GM12891 (cell line): ENCODE data around the gene BRF1.
A peak's percentile ranks its signal among the peaks of the same experiment; 100 is the strongest.
"Not testable (repeated sequence)": the region's sequence is repeated elsewhere in the genome, so short reads cannot be mapped to it uniquely, and the experiment has no call there.

Experiments used
- DNase-seq: peaks from one replicate; pipeline ENCODE4 v3.0.0; 2011; ENCODE audit warnings: low spot score; ENCODE audit not compliant: insufficient read length
- FAIRE-seq: peaks from 2 replicates; lab custom pipeline; 2011; peaks lifted over from hg19 to GRCh38; lab: Jason Lieb, UNC
- PAX5 ChIP-seq: IDR thresholded peaks from 2 replicates; pipeline ENCODE4 v1.6.1; 2011; ENCODE audit warnings: low read length, moderate library complexity, mild to moderate bottlenecking; ENCODE audit not compliant: insufficient read depth, severe bottlenecking
- POLR2A ChIP-seq: IDR thresholded peaks from 2 replicates; pipeline ENCODE4 v1.6.1; 2011; ENCODE audit warnings: low read depth, low read length, control low read depth
- POLR2AphosphoS5 ChIP-seq: IDR thresholded peaks from 2 replicates; pipeline ENCODE4 v1.6.1; 2011; ENCODE audit warnings: low read depth, low read length, control low read depth
- POU2F2 ChIP-seq: IDR thresholded peaks from 2 replicates; pipeline ENCODE4 v1.6.1; 2011; ENCODE audit warnings: low read depth, mild to moderate bottlenecking, control low read depth, low read length, moderate library complexity
- SPI1 ChIP-seq: IDR thresholded peaks from 2 replicates; pipeline ENCODE4 v1.6.1; 2011; ENCODE audit warnings: low read depth, low read length, control low read depth
- TAF1 ChIP-seq: IDR thresholded peaks from 2 replicates; pipeline ENCODE4 v1.6.1; 2011; ENCODE audit warnings: low read depth, low read length, control low read depth

The BRF1 gene

DNA sequence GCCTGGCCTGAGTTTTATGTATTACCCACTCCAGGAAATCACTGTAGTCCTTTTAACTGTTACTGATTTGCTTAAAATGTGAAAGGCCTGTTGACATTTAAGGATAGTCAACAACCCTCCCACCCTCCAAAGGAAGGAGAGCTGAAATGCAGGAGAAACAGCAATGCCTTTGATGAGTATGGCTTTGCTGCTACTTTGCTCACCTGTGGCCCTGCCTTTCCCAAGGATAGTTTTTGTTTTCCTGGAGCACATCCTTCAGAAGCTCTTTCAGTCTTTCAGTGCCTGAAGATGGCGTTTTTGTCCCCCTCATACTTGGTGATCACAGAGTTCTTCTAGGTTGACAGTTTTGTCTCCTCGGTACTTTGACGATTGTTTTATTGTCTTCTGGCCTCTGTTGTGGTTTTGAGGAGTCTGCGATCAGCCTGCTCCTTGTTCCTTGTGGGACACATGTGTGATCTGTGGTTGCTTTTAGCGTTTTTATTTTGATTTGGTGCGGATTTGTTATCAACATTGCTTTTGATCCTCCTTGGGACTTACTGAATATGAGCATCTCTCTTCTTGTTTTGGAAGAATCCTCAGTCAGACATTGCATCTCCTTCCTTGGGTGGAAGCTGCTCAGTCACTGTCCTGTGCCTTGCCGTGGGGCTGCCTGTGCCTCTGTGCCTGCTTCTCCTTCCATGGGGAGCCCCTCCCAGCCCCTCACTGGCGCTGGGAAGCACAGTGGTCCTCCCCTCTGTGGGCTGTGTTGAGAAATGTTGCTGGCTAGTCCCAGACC lies 31.0 kb upstream of the BRF1 start:
- FAIRE-seq (no peak), DNase-seq (no peak)
- TF ChIP-seq SPI1 = no peak
- TF ChIP-seq POLR2AphosphoS5 = no peak
- no peak for TF ChIP-seq TAF1
- TF ChIP-seq POLR2A = no peak
- TF ChIP-seq POU2F2 = no peak
- TF ChIP-seq PAX5 = no peak

DNA sequence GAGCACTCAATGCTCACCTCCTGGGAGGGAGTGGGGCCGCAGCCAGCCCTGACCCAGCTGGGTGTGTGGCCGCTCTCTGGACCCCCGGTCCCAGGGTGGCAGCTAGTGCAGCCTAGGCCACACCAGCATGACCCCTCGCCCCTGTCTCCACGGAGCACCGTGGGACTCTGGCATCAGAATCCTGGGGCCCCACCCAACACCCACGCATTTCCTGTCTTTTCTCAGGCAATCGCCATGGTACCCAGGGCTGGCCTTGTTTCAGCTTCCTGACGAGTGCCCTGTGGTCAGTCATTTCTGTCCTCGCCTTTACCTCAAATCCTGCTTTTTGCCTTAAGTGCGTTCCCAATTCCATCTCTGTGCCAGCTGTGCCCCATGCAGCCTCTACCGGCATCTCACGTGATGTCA lies 29.7 kb upstream of the BRF1 start:
- no peak for TF ChIP-seq TAF1
- no peak for TF ChIP-seq POU2F2
- TF ChIP-seq PAX5 = no peak
- TF ChIP-seq SPI1 = no peak
- TF ChIP-seq POLR2AphosphoS5 = no peak
- TF ChIP-seq POLR2A = no peak
- peak; percentile 16 for FAIRE-seq
- no peak for DNase-seq

DNA sequence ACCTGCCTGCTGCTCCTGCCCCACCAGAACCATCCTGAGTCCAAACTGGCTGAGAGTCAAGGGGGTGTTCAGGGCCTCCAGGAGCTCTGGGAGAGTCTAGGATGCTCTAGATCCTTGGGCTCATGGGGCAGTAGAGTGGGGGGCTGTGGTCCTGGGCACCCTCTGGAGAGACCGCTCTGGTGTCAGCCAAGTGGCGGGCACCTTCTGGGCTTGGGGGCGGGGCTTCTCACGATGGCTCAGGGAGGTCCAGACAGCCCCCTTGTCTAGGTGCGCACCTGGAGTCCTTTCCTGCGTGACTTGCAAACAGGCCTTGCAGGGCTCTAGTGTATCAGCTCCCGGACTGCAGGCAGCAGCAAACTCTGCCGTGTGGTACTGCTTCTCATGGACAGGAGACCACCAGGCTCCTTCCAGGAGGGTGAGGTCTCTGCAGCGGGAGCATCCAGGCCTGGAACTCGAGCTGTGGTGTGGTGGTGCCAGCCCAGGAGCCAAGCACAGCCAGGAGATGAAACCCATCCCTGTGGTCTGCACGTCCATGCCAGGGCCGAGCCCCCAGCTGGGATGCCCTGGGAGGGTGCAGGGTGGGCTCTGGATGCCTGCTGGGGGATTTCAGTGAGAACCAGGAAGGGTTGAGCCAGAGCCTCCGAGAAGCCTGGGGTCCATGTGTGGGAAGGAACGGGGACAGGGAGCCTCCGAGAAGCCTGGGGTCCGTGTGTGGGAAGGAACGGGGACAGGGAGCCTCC lies 28.8 kb upstream of the BRF1 start:
- FAIRE-seq (no peak), DNase-seq (no peak)

DNA sequence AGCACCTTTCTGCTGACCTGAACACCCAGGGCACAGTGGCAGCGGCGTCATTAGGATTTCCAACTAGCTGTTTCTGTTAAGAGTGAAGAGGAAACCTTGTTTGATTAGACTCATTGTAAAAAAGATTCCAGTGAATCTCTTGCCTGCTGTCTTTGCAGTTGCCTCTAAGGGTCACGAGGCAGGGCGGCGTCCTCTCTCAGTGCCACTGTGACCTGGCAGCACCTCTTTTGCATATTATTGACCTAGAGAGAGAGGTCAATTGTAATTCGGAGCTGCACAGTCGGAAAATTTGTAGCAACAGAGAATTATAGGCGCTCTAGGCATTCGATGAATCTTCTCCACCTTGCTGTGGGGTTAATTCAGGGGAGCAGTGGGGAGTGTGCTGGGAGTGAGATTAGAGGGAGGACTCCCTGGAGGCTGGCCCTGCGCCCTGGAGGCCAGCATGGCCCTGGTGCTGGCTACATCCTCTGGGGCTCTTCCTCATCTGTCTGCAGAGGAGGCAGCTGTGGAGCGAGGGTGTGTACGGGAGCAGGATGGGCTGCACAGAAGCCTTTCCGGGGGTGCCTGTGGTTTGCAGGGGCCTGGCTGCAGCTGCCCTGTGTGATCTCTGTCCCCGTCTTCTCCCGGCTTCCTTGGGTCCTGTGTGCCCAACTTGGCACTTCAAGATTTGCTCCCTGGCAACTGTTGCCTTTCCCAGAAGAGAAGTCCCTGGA lies 28.0 kb upstream of the BRF1 start:
- DNase-seq (no peak), FAIRE-seq (no peak)
- no peak for TF ChIP-seq PAX5
- TF ChIP-seq TAF1 = no peak
- no peak for TF ChIP-seq SPI1
- no peak for TF ChIP-seq POLR2A
- no peak for TF ChIP-seq POLR2AphosphoS5
- no peak for TF ChIP-seq POU2F2

More for the DNA sequence above, 28.8 kb upstream of the BRF1 start:
- TF ChIP-seq SPI1 (no peak), POLR2AphosphoS5 (no peak), TAF1 (no peak), POU2F2 (no peak), POLR2A (no peak), PAX5 (no peak)

DNA sequence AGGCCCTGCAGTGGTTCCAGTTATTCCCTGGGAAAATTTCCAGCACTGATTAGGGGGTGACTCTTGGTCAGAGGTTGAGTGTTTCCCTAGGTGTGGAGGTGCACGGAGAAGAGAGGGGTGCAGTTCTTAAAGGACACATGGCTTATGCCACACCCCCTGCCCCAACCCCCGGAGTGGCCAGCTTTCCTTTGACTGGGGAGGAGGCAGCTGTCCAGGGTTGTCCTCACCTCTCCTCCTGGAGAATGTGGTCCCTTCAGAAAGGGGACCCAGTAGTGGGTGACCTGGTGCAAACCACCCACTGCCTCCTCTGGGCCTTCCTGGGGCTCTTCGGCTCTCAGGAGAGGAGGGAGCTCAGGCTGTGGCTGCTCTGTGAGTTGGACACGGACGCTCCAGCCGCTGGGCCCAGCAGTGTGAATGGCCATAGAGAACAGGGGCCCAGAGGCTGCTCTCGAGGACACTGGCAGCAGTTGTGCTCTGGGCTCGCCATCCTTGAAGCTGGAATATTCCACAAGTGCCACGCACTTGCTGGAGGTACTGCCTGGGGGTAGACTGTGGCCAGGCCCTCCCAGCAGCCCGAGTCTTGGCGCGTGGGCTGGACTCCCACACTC lies 27.4 kb upstream of the BRF1 start:
- DNase-seq = no peak
- TF ChIP-seq POLR2A = no peak
- TF ChIP-seq SPI1 = no peak
- no peak for TF ChIP-seq POLR2AphosphoS5
- TF ChIP-seq POU2F2 = no peak
- no peak for TF ChIP-seq PAX5
- no peak for TF ChIP-seq TAF1
- no peak for FAIRE-seq

DNA sequence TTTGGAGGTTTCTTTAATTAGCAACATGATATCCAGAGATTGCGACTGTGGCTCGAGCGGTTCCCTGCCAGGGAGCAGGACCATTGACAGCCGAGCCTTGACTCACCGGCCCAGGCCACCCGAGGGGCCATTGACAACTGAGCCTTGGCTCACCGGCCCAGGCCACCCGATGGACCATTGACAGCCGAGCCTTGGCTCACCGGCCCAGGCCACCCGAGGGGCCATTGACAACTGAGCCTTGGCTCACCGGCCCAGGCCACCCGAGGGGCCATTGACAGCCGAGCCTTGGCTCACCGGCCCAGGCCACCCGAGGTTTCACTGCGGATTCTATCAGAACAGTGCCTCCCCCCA lies 26.9 kb upstream of the BRF1 start:
- FAIRE-seq, DNase-seq: not testable (repeated sequence)

DNA sequence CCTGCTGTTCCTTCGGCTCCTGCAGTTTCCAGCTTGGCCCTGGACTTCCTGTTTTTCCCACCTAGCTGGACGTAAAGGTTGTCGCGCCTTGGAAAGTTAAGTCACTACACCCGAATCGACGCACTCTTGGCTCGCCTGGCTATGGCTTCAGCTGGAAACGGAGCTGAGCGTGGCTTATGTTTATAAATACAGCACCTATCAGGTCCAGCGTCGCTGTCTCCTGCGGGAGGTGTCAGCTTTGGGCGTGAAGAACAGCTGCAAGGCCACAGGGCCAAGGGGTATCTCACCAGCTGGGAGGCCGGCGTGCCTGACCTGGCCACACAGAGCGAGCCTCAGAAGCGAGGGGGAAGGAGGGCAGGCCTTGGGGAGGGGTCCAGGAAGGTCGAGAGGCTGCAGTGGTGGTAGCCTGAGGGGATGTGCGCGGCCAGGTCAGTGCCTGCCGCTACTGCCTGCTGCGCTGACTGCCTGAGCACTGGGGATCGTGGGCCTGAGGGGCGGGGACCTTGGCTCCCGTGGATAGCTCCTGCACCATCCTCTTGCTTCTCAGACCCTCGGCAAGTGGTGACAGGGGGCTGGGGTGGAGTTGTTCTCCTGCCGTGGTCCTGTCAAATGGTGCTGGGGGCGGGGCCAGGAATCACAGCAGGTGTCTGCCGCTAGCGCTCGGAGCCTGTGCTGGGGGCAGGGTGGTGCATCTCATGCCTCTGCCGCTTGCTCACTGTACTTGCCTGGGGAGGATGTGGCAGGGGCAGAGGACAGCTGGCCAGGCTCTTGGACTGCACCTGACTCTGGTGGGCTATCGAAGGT lies 26.3 kb upstream of the BRF1 start:
- FAIRE-seq = no peak
- TF ChIP-seq PAX5 (no peak), POU2F2 (no peak), TAF1 (no peak), POLR2A (no peak), SPI1 (no peak), POLR2AphosphoS5 (no peak)
- no peak for DNase-seq

DNA sequence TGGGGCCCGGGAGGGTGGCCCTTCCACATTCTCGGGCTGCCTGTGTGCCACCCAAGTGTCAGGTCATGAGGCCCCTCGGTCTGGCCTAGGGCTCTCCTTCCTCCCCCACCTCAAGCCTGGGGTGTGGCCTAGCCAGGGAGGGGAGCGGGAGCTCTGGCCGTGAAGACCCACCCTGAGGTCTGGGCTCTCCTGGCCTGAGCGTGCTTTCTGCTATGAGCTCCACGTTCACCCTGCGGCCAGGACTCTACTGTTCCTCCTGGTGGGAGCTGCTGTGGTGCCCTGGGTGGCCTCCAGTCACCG lies 25.7 kb upstream of the BRF1 start:
- TF ChIP-seq TAF1 = no peak
- TF ChIP-seq PAX5 = no peak
- no peak for TF ChIP-seq SPI1
- no peak for TF ChIP-seq POLR2A
- TF ChIP-seq POLR2AphosphoS5 = no peak
- no peak for TF ChIP-seq POU2F2
- FAIRE-seq = no peak

DNA sequence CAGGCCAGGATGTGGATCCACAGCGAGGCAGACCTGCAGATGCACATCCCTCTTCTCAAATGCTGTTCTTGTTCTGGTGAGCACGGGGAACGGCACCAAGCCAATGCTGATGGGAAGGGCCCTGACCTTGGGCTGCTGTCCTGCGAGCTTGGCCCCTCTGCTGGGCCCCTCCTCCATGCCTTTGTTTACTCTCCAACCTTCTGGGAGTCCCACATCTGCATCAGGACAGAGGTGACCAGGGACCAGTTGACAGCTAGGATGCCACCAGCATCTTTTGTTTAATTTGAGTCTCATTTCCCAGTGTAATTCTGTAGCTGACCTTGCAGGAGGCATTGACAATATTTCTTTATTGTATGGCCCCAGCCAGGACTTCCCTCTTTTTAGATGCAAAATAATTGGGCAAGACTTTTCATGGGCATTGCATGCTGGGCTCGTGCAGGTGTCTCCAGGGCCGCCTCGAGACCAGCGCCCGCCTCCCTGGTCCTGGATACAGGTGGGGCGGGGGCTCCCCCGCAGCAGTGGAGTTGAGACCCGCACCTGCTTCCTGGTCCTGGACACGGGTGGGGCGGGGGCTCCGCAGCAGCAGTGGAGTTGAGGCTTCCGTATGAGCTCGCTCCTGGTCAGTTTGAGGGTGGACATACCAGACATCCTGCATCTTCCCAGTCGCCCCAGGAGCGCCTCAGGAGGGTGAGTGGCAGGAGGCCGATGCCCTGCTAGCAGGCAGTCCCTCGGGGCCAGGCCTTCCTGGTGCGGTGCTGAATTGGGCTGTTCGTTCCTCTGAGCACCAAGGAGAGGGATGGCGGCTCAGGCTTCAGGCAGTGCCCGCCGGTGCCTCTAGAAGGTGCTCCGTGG lies 25.1 kb upstream of the BRF1 start:
- no peak for DNase-seq
- TF ChIP-seq TAF1 (no peak), PAX5 (no peak), SPI1 (no peak), POLR2A (no peak), POLR2AphosphoS5 (no peak), POU2F2 (no peak)
- FAIRE-seq = no peak

More for the DNA sequence above, 25.7 kb upstream of the BRF1 start:
- DNase-seq = no peak
